Colonic mucosa (tissue), 4 donors: ENCODE data around the gene TCN1. TPM values are rescaled to one million over a fixed set of nuclear protein-coding genes. Genes with fewer than 3 reads are reported as not detected.
"Not testable (repeated sequence)": the region's sequence is repeated elsewhere in the genome, so short reads cannot be mapped to it uniquely, and the experiment has no call there.

ENCODE experiments used
- DNase-seq: peaks from one replicate; pipeline ENCODE4 v3.0.0-alpha.2; 2020
- H3K27ac ChIP-seq: fragments of 200-600 bp; one replicate; pipeline ENCODE4 v1.8.0; 2021
- H3K27me3 ChIP-seq: fragments of 200-600 bp; one replicate; pipeline ENCODE4 v1.8.0; 2021
- H3K36me3 ChIP-seq: fragments of 200-600 bp; one replicate; pipeline ENCODE4 v1.8.0; 2021
- H3K4me1 ChIP-seq: fragments of 200-600 bp; one replicate; pipeline ENCODE4 v1.8.0; 2021; ENCODE audit warnings: mild to moderate bottlenecking
- H3K4me3 ChIP-seq: fragments of 200-600 bp; one replicate; pipeline ENCODE4 v1.8.0; 2021
- H3K9ac ChIP-seq, 2 donors: one replicate each; pipeline ENCODE4 v1.7.0; 2013; ENCODE audit warnings: control low read depth in 2 of 2, low read depth in 2 of 2, low read length in 2 of 2
- H3K9me3 ChIP-seq: fragments of 200-600 bp; one replicate; pipeline ENCODE4 v1.8.0; 2021
- intact Hi-C: fragments of 100-400 bp; cut with DNase I; formaldehyde crosslinking; loops from one replicate; pipeline ENCODE4 v1.14.1; 2022
- total RNA-seq, 2 donors: library from RNA; stranded (reverse); fragmentation: NEBNext Ultra II Directional in 1 of 2; extraction: Animal tissue kit (Norgen Biotek cat#: 25700) in 1 of 2; gene quantifications; one replicate each; pipeline ENCODE4 v1.2.1, GENCODE V29; 2021
- TF ChIP-seq, protein P1 (sequence below): fragments of 200-600 bp; IDR thresholded peaks from one replicate; pipeline ENCODE4 v1.8.0; 2022; ENCODE audit warnings: antibody characterized with exemption, mild to moderate bottlenecking
- donor health status: healthy.
- donor health status: DM: no; HTN: no; CAD: no.
- donor health status: DM: no; HTN: no; CAD: no.

The TCN1 gene, protein sequence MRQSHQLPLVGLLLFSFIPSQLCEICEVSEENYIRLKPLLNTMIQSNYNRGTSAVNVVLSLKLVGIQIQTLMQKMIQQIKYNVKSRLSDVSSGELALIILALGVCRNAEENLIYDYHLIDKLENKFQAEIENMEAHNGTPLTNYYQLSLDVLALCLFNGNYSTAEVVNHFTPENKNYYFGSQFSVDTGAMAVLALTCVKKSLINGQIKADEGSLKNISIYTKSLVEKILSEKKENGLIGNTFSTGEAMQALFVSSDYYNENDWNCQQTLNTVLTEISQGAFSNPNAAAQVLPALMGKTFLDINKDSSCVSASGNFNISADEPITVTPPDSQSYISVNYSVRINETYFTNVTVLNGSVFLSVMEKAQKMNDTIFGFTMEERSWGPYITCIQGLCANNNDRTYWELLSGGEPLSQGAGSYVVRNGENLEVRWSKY
- total RNA-seq, result under 1 TPM in 1 of 2 donors, not detected in 1; 0.67 TPM

DNA sequence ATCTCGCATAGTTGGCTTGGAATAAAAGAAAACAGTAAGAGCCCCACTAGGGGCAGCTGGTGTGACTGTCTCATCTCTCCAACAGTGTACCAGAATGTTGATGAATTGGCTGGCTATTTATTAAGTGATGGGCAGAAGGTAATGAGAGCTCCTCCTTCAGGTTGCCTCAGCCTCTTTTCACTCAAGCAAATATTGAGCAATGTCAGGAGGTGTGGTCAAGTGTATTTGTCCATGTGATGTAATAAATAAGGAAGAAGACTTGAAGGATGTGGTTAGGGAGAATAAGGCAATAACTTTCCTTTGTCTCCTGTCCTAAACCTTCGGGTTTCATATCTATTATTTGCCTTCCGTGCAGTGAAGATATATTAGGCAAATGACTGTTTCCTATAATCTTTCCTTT is at the start of gene TCN1:
TSS of gene TCN1 (minus strand) at position 91 of the 400 bp plus-strand sequence. CDS start at position 74, 17 bp downstream.
- Histone ChIP-seq H3K9ac (no peak within 1 kb of the TSS), H3K27ac (no peak within 1 kb of the TSS), H3K4me3 (no peak within 1 kb of the TSS), H3K9me3 (no peaks in the 10 kb centered on the region), H3K27me3 (no peaks in the 10 kb centered on the region), H3K4me1 (no peaks in the 10 kb centered on the region), H3K36me3 (no peaks in the 10 kb centered on the region)
- no peak for DNase-seq
- TF ChIP-seq, protein P1, sequence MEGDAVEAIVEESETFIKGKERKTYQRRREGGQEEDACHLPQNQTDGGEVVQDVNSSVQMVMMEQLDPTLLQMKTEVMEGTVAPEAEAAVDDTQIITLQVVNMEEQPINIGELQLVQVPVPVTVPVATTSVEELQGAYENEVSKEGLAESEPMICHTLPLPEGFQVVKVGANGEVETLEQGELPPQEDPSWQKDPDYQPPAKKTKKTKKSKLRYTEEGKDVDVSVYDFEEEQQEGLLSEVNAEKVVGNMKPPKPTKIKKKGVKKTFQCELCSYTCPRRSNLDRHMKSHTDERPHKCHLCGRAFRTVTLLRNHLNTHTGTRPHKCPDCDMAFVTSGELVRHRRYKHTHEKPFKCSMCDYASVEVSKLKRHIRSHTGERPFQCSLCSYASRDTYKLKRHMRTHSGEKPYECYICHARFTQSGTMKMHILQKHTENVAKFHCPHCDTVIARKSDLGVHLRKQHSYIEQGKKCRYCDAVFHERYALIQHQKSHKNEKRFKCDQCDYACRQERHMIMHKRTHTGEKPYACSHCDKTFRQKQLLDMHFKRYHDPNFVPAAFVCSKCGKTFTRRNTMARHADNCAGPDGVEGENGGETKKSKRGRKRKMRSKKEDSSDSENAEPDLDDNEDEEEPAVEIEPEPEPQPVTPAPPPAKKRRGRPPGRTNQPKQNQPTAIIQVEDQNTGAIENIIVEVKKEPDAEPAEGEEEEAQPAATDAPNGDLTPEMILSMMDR, result no peak
- intact Hi-C loops, result no loop called here

DNA sequence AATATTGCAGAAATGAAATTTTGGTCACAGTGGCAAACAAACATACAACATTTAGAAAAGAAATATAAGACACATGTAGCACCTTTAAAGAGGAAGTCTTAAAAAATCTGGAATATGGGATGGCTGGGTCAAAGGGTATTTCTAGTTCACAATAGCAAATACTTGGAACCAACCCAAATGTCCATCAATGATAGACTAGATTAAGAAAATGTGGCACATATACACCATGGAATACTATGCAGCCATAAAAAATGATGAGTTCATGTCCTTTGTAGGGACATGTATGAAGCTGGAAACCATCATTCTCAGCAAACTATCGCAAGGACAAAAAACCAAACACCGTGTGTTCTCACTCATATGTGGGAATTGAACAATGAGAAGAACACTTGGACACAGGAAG is 37.3 kb upstream of the TCN1 start:
- intact Hi-C loops, H3K4me1 ChIP-seq, H3K9ac ChIP-seq, H3K9me3 ChIP-seq, DNase-seq, H3K4me3 ChIP-seq, H3K27ac ChIP-seq, H3K36me3 ChIP-seq, H3K27me3 ChIP-seq: not testable (repeated sequence)

DNA sequence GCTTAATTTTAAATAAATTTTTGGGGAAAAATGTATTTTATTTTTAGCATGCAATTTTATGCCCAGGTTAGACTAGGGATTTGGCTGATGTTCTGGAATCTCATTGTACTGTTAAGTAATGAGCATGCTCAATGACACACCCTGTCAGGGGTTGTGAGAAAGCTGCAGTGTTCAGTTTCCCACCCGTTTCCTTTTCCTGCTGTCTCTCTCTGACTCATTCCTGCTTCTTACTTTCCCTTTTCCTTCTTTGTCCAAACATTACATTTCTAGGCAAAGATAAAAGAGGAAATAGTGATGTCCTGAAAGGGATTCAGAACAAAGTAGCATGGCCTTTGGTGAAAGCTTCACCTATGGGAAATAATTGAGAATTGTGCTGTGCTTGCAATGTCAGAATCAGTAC is 35.0 kb upstream of the TCN1 start:
- intact Hi-C loops, result no loop called here
- no peak overlapping the region for H3K27ac ChIP-seq
- no peaks in the 10 kb centered on the region for H3K9me3 ChIP-seq
- no peaks in the 10 kb centered on the region for H3K27me3 ChIP-seq
- peak; percentile 22 for DNase-seq
- H3K4me1 ChIP-seq, result no peaks in the 10 kb centered on the region
- H3K4me3 ChIP-seq, result no peak overlapping the region
- TF ChIP-seq, protein P1, result no peak
- no peak overlapping the region for H3K9ac ChIP-seq
- H3K36me3 ChIP-seq, result no peaks in the 10 kb centered on the region

DNA sequence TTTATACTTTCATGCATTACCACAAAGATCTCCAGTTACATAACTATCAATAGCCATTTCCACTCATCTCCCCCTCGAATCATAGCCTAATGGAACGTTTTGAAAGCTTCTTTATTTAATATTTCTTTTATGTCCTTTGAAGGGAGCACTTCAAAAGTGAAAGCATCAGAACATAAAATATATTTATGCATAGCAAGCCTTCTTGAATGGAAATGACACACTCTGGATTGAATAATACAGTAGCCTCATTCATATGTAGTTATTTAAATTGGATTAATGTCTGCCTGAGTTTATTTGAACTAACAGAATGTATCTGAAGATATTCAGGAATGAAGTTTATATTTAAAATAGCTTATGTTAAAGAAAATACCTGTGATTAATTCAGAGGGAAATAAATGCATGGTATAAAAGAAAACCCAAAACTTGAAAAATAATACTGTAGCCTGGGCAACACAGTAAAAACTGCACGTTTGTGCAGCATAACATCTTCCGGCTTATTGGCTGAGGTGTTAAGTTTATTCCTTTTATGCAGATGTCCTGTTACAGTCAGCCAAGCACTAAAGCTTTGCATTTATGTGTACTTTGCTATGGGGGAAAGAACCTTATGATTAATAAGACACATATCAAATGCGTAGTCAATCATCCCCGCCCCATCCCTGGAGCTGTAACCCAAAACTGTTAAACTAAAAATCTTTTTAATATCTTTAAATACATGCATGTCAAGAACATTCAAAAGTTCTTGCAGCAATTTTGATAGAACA is 34.3 kb upstream of the TCN1 start:
- H3K9ac ChIP-seq, result no peak overlapping the region
- no peak overlapping the region for H3K4me3 ChIP-seq
- no peaks in the 10 kb centered on the region for H3K27me3 ChIP-seq
- TF ChIP-seq, protein P1, result no peak
- intact Hi-C loops, result no loop called here
- H3K27ac ChIP-seq, result no peak overlapping the region
- H3K9me3 ChIP-seq, result no peaks in the 10 kb centered on the region
- H3K4me1 ChIP-seq, result no peaks in the 10 kb centered on the region
- no peaks in the 10 kb centered on the region for H3K36me3 ChIP-seq
- no peak for DNase-seq

- H3K36me3 ChIP-seq, result no peaks in the 10 kb centered on the region
- TF ChIP-seq, protein P1, result no peak
- H3K9me3 ChIP-seq, result no peaks in the 10 kb centered on the region
- no peak overlapping the region for H3K9ac ChIP-seq
- H3K4me1 ChIP-seq, result no peaks in the 10 kb centered on the region
- intact Hi-C loops, result no loop called here
- H3K4me3 ChIP-seq, result no peak overlapping the region
- H3K27me3 ChIP-seq, result no peaks in the 10 kb centered on the region
- DNase-seq, result no peak
- H3K27ac ChIP-seq, result no peak overlapping the region
These were observed 33.2 kb upstream of the TCN1 start for GRCh38 chr11:59899532-59899931.
